MCF 10A (cell line): ENCODE measurements around the gene DIDO1. TPM values are rescaled to one million over a fixed set of nuclear protein-coding genes. Genes with fewer than 3 reads are reported as not detected.
"Not testable (repeated sequence)": the region's sequence is repeated elsewhere in the genome, so short reads cannot be mapped to it uniquely, and the experiment has no call there.

Source experiments
- BruUV-seq: library from RNA; stranded (reverse); fragments of 400-500 nt; replicated peaks from 2 replicates; lab custom pipeline; 2021; lab: Mats Ljungman, UMichigan
- CTCF ChIA-PET: fragments of 300-600 bp; sonication (Branson Sonifier 250); formaldehyde crosslinking; extraction: SDS; loops from one replicate; lab custom pipeline; 2021; ENCODE audit warnings: antibody characterized with exemption, inconsistent platforms; lab: Yijun Ruan, JAX
- POLR2A ChIA-PET: fragments of 300-600, 350-650 bp; sonication (Branson Sonifier 250); formaldehyde crosslinking; extraction: SDS; loops from one replicate; lab custom pipeline; 2020; ENCODE audit warnings: antibody characterized with exemption, inconsistent platforms; lab: Yijun Ruan, JAX
- DNase-seq: peaks from one replicate; pipeline ENCODE4 v3.0.0-alpha.2; 2018; ENCODE audit not compliant: unreplicated experiment
- H3K27ac Mint-ChIP-seq: one replicate; pipeline ENCODE4 v1.8.0; 2022; ENCODE audit warnings: mild to moderate bottlenecking, low read depth, mixed read lengths; ENCODE audit not compliant: unreplicated experiment
- H3K27me3 Mint-ChIP-seq: one replicate; pipeline ENCODE4 v1.8.0; 2022; ENCODE audit warnings: mixed read lengths; ENCODE audit not compliant: insufficient read depth, unreplicated experiment
- H3K36me3 Mint-ChIP-seq: one replicate; pipeline ENCODE4 v1.8.0; 2022; ENCODE audit warnings: mild to moderate bottlenecking, moderate library complexity, mixed read lengths; ENCODE audit not compliant: insufficient read depth, unreplicated experiment
- H3K4me1 Mint-ChIP-seq: one replicate; pipeline ENCODE4 v1.8.0; 2022; ENCODE audit warnings: mixed read lengths; ENCODE audit not compliant: insufficient read depth, unreplicated experiment
- H3K4me3 Mint-ChIP-seq: one replicate; pipeline ENCODE4 v1.8.0; 2022; ENCODE audit warnings: mild to moderate bottlenecking, moderate library complexity, mixed read lengths; ENCODE audit not compliant: unreplicated experiment
- H3K9me3 Mint-ChIP-seq: one replicate; pipeline ENCODE4 v1.8.0; 2022; ENCODE audit warnings: mixed read lengths; ENCODE audit not compliant: unreplicated experiment
- CTCF ChIP-seq: fragments of 200-600 bp; IDR thresholded peaks from one replicate; pipeline ENCODE4 v1.8.0; 2022; ENCODE audit warnings: antibody characterized with exemption, mild to moderate bottlenecking; ENCODE audit not compliant: unreplicated experiment
- intact Hi-C: fragments of 100-400 bp; cut with micrococcal nuclease; formaldehyde crosslinking; loops from 2 replicates; pipeline ENCODE4 v1.14.1; 2022
- total RNA-seq: library from RNA; stranded (reverse); gene quantifications from 2 replicates; pipeline ENCODE4 v1.2.3, GENCODE V29; 2022

The DIDO1 gene
- total RNA-seq, 1 experiment from 2014 or later, result 36.8 TPM

DNA sequence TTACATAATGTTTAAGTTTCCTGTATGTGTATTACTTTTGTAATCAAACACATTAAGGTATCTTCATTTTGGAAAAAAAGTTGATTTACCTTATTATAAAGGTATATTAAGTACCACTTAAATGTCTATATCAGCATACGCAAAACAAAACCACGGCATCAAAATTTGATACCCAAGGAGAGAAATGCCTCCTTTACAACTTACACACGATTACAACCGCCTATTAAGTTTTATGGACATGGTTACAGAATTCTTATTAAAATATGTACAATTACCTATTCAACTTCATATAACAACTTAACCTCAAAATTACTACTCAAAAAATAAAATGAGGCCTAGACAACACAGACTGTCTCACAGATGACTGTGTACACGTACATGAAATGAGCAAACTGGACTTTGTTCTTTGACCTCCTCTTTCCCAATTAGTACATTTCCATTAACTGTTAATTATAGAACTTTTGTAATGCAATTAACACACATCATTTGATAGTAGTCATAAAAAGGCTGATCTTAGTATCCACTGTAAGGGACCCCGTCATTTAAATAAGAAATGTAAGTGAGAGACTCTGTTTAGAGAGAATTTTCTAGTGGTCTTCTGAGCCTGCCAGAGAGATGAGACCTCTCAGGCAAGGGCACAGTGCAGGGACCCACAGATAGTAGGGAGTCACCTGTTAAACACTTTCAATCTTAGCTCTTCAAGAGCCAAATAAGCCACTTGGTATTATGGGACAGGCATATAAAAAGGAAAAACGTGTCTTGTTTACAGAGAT is 2.5 kb downstream of the DIDO1 start:
- no peaks in the 10 kb centered on the region for H3K9me3 Mint-ChIP-seq
- ChIA-PET CTCF (interaction anchor here (0.8 to 2.2 kb wide), 5 partner anchors 10 to 24 kb away, joined by 3 to 8 read pairs (median 3); no protein-coding TSS in a partner anchor), POLR2A (interaction anchor here (0.5 to 6.2 kb wide), 18 partner anchors 11 to 941 kb away, joined by 3 to 341 read pairs (median 3); partner anchors contain the start of genes GID8, TPD52L2 and YTHDF1)
- H3K4me1 Mint-ChIP-seq, result peaks cover 36% of the 10 kb centered on the region
- H3K4me3 Mint-ChIP-seq, result peak overlapping the region; percentile 76
- TF ChIP-seq CTCF, result no peak
- H3K36me3 Mint-ChIP-seq, result peaks cover 10% of the 10 kb centered on the region
- H3K27me3 Mint-ChIP-seq, result no peaks in the 10 kb centered on the region
- DNase-seq, result no peak
- peak overlapping the region; percentile 95 for H3K27ac Mint-ChIP-seq
- BruUV-seq, result TSS peak; percentile 65
- intact Hi-C loops, result no loop called here

DNA sequence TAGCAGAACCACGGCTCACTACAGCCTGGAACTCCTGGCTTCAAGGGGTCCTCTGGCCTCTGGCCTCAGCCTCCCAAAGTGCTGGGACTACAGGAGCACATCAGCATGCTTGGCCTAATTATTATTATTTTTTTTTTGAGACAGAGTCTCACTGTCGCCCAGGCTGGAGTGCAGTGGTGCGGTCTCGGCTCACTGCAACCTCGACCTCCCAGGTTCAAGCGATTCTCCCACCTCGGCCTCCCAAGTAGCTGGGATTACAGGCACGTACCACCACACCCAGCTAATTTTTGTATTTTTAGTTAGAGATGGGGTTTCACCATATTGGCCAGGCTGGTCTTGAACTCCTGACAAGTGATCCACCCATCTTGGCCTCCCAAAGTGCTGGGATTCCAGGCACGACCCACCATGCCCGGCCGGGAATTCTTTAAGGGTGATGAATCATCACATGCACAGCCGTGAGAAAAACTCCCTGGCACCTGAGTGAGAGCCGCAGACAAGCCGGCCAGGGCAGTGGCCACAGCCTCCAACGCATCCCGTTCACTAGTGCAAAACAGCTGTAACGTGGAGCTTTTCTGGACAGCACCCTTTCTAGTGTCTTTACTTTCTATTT is 3.1 kb downstream of the DIDO1 start:
- H3K27me3 Mint-ChIP-seq, intact Hi-C loops, H3K9me3 Mint-ChIP-seq, BruUV-seq: not testable (repeated sequence)
- peak overlapping the region; percentile 76 for H3K4me3 Mint-ChIP-seq
- peaks cover 42% of the 10 kb centered on the region for H3K4me1 Mint-ChIP-seq
- ChIA-PET CTCF (interaction anchor here (0.8 to 1.0 kb wide), 2 partner anchors 9 to 22 kb away, joined by 3 to 5 read pairs; no protein-coding TSS in a partner anchor), POLR2A (interaction anchor here (0.6 to 6.2 kb wide), 7 partner anchors 10 to 292 kb away, joined by 3 to 341 read pairs (median 3); partner anchors contain the start of genes GID8 and YTHDF1)
- H3K36me3 Mint-ChIP-seq, result peaks cover 10% of the 10 kb centered on the region
- H3K27ac Mint-ChIP-seq, result peak overlapping the region; percentile 95
- DNase-seq, result peak; percentile 91

- Mint-ChIP-seq H3K27me3 (no peaks in the 10 kb centered on the region), H3K4me1 (peaks cover 45% of the 10 kb centered on the region), H3K36me3 (peaks cover 10% of the 10 kb centered on the region), H3K9me3 (no peaks in the 10 kb centered on the region), H3K4me3 (peak overlapping the region; percentile 52), H3K27ac (peak overlapping the region; percentile 95)
- no peak for DNase-seq
- ChIA-PET POLR2A (interaction anchor here (1.2 to 3.7 kb wide), 4 partner anchors 9 to 20 kb away, joined by 3 to 36 read pairs (median 14); partner anchors contain the start of gene GID8), CTCF (interaction anchor here (0.6 kb wide), 1 partner anchor 99 kb away, joined by 3 read pairs; no protein-coding TSS in a partner anchor)
- BruUV-seq, result no TSS peak
- no peak for TF ChIP-seq CTCF
- intact Hi-C loops, result no loop called here
These were observed 3.8 kb downstream of the DIDO1 start for GRCh38 chr20:62922451-62922921.

- Mint-ChIP-seq H3K27me3 (no peaks in the 10 kb centered on the region), H3K4me1 (peaks cover 54% of the 10 kb centered on the region), H3K9me3 (no peaks in the 10 kb centered on the region), H3K27ac (no peak overlapping the region), H3K36me3 (peaks cover 18% of the 10 kb centered on the region), H3K4me3 (peak overlapping the region; percentile 35)
- ChIA-PET POLR2A (interaction anchor here (0.9 to 2.9 kb wide), 6 partner anchors 9 to 60 kb away, joined by 3 to 24 read pairs (median 5); partner anchors contain the start of genes GID8 and TCFL5), CTCF (interaction anchor here (0.7 to 2.6 kb wide), 7 partner anchors 10 to 60 kb away, joined by 3 to 27 read pairs (median 4); partner anchors contain the start of gene TCFL5)
- no TSS peak for BruUV-seq
- peak; percentile 79 for DNase-seq
- peak; percentile 44 for TF ChIP-seq CTCF
- intact Hi-C loops, result no loop called here
These were observed 5.1 kb downstream of the DIDO1 start for GRCh38 chr20:62921119-62921687.
